DMS53 treated with DMSO at 0.1 percent for 48 hours (cell line): Measurements from ENCODE around the gene UHRF1.
A peak's percentile ranks its signal among the peaks of the same experiment; 100 is the strongest.
"Not testable (repeated sequence)": the region's sequence is repeated elsewhere in the genome, so short reads cannot be mapped to it uniquely, and the experiment has no call there.

Experiments
- DNase-seq: peaks from one replicate; lab custom pipeline; 2025; ENCODE audit not compliant: unreplicated experiment; lab: John Stamatoyannopoulos, UW

UHRF1 gene

GRCh38 chr19:4970558-4971423, 61.5 kb downstream of the UHRF1 start:
- peak; percentile 18 for DNase-seq

DNA sequence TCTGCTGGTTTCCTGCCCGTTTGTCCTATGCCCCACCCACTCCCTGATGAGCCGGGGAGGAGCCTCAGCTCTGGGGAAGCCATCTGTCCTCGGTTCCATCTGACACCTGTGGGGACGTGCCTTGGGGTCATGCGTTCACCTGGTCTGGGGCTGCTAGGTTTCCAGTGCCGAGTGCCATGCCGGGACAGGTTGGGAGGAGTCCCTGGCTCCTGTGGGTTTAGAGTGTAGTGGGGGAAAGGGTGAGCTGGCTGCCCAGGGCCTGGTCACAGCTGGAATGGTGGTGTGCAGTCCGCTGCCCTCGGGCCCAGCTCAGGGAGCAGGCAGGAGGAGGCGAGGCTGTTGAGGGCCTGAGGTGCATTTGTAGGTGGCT, 62.1 kb downstream of the UHRF1 start:
- no peak for DNase-seq

GRCh38 chr19:4971816-4972495, 62.7 kb downstream of the UHRF1 start:
- no peak for DNase-seq

DNA sequence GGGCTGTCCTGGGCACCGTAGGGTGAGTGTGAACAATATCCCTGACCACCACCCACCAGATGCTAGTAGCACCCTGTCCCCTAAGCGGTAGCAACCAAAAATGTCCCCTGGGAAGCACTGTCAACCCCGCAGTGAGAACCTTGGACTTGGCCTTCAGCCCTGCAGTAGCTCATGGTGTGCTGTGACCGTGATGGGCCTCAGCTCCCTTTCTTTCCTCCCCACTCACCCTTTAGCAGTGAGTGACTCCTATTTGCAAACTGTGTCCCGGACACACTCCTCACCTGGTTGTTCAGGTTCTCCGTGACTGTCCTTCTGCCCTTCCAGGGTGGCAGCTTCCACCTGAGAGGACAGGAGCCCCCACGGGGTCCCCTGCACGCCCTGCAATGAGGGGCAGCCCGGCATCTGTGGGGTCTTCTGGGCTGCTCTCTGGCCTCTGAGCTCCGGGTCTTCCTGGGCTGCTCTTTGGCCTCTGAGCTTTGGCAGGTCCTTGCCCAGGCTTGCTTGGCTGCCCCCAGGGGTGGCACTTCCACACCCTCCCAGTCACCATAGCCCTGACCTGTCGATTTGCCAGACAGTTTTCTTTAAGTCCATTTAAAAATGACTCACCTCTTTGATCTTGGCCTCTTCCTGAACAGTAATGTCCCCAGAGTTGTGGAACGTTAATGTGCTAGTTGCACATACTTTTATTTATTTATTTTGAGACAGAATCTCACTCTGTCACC, 63.4 kb downstream of the UHRF1 start:
- DNase-seq: no peak

DNA sequence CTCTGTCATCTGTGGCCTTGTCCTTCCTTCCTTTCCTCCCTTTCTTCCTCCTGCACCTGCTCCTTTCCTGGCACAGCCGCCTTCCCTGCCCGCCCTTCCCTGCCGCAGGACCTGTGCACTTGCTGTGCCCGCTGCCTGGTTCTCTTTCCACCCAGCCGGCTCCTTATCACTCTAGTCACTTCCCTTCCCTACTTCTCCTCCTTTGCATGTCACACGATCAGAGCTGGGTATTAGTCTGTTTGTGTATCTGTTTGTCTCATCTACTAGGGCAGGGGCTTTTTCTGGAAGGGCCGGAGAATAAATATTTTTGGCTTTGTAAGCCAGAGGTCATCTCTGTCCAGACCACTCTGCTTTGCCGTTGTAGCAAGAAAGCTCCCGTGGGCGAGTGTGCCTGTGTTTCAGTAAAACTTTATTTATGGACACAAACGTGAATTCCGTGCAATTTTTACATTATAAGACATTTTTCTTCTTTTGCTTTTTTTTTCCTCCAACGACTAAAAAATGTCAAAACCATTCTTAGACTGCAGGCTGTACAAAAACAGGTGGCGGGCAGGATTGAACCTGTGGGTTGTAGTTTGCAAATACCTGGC, 65.7 kb downstream of the UHRF1 start:
- no peak for DNase-seq

- not testable (repeated sequence) for DNase-seq
These were observed 66.3 kb downstream of the UHRF1 start for GRCh38 chr19:4975601-4976000.

DNA sequence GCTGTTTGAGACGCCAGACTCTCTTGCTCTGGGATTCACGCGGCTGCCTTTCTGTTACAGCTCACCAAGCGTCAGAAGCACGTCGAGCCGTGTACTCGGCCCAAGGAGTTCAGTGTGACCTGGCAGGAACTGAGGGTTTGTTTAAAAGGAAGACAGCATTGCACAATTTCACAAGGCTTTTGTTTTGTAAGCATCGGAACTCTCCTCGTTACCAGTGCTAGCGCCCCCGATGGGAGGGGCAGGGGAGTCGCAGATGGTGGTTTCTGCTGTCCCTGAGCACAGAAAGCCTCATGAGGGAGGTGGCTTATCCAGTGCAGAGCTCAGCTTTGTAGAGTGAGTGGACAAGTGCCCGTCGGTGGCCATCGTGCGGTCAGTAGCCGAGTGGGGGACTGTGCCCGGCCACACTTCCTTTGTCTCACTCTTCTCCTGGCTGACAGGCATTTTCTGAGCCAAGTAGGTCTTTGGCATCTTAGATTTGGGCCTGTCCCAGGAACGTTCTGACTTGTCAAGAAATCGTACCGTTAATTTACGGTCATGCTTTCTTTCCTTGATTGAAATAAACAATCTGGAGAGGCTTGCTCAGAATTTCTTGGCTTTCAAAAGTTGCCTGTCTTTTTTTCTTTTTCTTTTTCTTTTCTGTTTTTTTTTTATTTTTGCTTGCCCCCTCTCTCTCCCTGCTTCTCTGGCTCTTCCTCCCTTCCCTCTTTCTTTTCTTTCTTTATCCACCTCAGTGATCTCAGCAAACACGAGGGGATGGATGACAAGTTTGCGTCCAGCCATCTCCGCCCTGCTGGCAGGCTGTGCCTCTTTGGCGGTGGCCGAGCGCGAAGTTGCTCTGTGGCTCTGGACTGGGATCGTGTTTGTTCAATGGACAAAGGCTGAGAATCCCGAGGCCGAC, 67.3 kb downstream of the UHRF1 start:
- DNase-seq: no peak

GRCh38 chr19:4977299-4978174, 68.2 kb downstream of the UHRF1 start:
- no peak for DNase-seq

GRCh38 chr19:4979211-4979807, 70.0 kb downstream of the UHRF1 start:
- DNase-seq: no peak

DNA sequence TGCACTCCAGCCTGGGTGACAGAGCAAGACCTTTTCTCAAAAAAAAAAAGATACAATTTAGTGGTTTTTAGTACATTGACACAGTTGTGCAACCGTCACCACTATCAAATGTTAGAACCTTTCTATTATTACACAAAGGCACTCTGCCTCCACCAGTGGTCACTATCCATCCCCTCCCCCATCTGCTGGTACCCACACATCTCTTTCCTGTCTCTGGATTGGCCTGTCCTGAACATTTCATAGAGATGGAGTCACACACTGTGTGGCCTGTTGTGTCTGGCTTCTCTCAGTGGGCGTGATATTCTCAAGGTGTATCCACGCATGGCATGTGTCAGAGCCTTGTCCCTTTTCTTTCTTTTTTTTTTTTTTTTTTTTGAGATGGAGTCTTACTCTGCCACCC, 70.8 kb downstream of the UHRF1 start:
- DNase-seq: no peak

DNA sequence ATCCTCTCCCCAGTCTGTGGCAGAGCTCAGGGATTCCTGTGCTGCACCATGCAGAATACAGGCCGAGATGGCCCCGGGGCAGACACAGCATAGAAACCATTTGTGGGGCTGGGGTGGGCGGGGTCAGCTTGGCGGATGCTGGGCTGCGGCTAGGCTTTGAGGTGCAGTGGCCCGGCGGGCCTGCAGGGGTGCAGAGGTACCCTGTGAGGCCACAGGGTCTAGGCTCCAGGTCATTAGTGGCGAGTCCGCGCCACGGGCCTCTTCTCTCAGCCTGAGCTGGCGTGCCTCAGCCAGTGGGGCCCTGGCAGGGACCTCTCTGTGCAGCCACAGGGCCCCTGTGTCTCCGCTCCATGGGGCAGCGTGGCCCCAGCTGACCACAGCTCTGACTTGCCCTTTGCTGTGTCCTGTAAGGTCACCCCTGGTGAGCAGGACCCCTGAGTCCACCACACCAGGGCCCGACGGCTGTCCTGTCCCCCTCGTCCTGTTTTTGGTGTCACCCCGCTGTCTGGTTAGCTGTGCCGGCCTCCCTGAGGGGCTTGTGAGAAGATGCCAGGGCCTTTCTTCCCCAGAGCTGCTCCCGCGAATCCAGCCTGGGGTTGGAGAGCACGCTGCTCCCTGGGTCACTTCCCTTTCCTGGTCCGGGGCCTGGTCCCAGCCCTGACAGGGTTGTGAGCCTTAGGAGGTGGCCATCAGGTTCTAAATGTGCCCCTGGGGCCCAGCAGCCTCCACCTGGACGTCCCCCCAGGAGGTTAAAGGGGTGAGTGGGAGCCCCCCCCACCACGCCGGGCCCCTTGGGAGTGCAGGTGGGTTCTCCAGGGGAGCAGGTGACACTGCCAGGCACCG, 71.8 kb downstream of the UHRF1 start:
- DNase-seq: no peak

- DNase-seq: no peak
These were observed 72.3 kb downstream of the UHRF1 start for GRCh38 chr19:4981681-4981958.

GRCh38 chr19:4983346-4984105, 74.2 kb downstream of the UHRF1 start:
- no peak for DNase-seq

DNA sequence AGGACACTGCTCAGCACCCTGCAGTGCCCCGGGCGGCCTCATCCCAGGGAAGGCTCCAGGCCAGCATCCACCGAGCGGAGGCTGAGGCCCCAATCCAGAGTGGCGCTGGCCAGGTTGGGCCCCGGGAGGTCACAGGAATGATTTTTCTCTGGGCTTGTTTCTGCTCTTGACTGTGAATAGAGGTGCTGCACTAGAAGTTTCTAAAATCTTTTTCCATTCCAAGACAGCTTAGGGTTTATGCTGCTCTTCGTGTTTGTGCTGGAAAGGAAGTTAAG, 74.7 kb downstream of the UHRF1 start:
- DNase-seq: no peak

DNA sequence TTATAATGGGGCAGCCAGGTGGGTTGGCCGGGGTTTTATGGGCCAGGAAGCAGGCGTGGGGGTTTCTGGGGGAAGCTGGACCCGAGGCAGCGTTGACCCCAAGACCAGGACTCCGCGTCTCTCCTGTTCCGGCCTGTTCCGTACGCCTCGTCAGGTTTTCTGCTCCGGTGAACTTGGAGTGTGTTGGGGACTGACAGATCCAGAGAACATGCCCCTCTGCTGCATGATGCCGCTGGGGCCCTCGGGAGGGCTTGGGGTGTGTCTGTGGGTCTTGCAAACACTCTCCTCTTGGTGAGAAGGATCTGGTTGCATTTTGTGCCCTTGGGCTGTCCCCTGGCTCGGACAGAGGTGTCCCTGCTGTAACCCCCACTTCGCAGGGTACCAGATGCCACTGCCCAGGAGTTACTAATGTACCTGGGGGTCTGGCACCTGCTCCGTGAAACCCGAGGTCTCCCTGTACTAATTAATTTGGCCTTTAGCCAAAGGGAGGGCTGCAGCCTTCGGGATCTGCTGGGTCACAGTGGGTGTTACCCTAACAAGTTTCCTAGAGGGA, 75.2 kb downstream of the UHRF1 start:
- DNase-seq: no peak

GRCh38 chr19:4985551-4985991, 76.3 kb downstream of the UHRF1 start:
- DNase-seq: no peak

DNA sequence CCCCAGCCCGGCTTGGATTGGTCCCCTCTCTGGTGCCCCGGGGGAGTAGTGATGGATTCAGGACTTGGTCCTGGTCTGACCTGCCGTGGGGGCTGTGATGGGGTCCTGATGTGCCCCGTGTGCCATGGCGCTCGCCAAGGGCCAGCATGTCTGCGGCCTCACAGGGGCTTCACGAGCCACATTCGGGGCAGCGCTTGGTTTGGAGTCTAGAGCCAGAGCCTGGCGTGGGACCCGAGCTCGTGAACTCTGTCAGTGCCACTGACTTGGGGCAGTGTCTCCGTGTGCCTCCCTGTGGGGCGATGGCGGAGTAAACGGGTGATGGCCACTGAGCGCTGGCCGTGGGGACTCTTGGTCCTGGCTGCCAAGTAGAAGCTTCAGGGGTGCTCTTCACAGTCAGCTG, 76.8 kb downstream of the UHRF1 start:
- no peak for DNase-seq

- DNase-seq: no peak
These were observed 77.2 kb downstream of the UHRF1 start for GRCh38 chr19:4986471-4986891.
